Dermis microvascular lymphatic vessel endothelial cell (primary cell): ENCODE data around the gene INSL3. TPM values are rescaled to one million over a fixed set of nuclear protein-coding genes. Genes with fewer than 3 reads are reported as not detected.
A peak's percentile ranks its signal among the peaks of the same experiment; 100 is the strongest.
"Not testable (repeated sequence)": the region's sequence is repeated elsewhere in the genome, so short reads cannot be mapped to it uniquely, and the experiment has no call there.

Source experiments
- DNase-seq, 2 donors: peaks; one replicate each; pipeline versions ENCODE4 v3.0.0 to v3.0.0-alpha.2; 2010; ENCODE audit warnings: low read depth in 2 of 2
- total RNA-seq: library from RNA; depleted of rRNA; stranded (reverse); fragments of >200 nt; gene quantifications from 2 replicates; pipeline ENCODE4 v1.2.1, GENCODE V29; 2014

The INSL3 gene
- total RNA-seq, 1 donor from 2014 or later = not detected

- no peak for DNase-seq
Observed at GRCh38 chr19:17817668-17818363, 3.5 kb downstream of the INSL3 start.

- DNase-seq = no peak
Observed at GRCh38 chr19:17812099-17812498, 9.2 kb downstream of the INSL3 start.

GRCh38 chr19:17811681-17812080 is 9.6 kb downstream of the INSL3 start:
- no peak for DNase-seq

GRCh38 chr19:17811103-17811502 is 10.2 kb downstream of the INSL3 start:
- DNase-seq = no peak

DNA sequence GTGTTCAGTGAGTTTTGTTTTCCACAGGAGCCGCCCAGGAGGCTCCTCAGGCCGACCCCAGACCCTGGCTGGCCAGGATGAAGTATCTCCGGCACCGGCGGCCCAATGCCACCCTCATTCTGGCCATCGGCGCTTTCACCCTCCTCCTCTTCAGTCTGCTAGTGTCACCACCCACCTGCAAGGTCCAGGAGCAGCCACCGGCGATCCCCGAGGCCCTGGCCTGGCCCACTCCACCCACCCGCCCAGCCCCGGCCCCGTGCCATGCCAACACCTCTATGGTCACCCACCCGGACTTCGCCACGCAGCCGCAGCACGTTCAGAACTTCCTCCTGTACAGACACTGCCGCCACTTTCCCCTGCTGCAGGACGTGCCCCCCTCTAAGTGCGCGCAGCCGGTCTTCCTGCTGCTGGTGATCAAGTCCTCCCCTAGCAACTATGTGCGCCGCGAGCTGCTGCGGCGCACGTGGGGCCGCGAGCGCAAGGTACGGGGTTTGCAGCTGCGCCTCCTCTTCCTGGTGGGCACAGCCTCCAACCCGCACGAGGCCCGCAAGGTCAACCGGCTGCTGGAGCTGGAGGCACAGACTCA is 13.5 kb downstream of the INSL3 start:
- DNase-seq = no peak

GRCh38 chr19:17806945-17807344 is 14.4 kb downstream of the INSL3 start:
- DNase-seq = no peak

DNA sequence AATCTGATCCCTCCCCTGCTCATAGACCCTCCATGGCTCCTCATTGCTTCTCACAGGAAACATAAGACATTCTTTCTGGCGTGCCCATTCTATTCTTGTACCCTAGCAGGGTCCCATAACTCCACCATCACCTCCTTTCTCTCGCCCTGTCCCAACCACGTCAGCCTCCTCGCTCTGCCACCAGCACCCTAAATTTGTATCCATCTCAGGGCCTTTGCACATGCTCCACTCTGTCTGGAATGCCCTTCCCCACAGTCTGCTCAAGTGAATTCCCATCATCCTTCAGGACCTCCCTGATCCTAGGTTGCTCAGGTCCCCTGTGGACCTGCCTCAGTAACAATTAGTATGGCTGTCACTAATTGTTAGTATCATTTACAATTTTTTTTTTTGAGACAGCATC is 15.9 kb downstream of the INSL3 start:
- no peak for DNase-seq

GRCh38 chr19:17803264-17803896 is 17.9 kb downstream of the INSL3 start:
- no peak for DNase-seq

DNA sequence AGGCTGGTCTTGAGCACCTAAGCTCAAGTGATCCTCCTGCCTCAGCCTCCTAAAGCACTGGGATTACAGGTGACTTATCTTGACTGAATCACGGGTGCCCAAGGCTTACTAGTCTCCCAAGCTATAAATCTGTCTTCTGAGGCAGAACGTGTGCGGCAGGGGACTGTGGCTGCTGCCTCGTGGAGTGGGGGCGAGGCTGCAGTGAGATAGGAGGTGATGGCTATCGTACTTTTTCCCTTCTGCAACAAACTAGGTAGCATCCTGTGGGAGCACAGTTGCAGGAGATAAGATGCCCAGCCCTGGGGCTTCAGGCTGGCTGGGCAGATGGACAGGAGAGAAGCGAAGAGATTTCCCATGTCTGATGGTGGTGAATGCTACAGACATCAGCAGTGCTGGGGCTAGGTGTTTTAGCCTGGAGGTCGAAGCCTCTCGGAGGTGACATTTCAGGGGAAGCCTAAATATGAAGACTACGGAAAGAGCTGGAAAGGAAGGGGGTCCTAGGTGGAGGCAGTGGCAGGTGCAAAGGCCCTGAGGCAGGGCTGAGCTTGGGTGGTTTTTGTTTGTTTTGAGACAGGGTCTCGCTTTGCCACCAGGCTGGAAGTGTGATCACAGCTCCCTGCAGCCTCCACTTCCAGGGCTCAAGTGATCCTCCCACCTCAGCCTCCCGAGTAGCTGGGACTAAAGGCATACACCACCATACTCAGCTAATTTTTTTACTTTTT is 19.0 kb downstream of the INSL3 start:
- DNase-seq = no peak

DNA sequence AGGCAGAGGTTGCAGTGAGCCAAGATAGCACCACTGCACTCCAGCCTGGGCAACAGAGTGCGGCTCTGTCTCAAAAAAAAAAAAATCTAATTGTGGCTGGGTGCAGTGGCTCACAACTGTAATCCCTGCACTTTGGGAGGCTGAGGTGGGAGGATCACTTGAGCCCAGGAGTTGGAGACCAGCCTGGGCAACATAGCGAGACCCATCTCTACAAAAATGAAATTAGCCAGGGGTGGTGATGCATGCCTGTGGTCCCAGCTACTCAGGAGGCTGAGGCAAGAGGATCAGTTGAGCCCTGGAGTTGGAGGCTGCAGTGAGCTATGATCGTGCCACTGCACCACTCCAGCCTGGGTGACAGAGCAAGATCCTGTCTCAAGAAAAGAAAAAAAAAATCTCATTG is 22.7 kb downstream of the INSL3 start:
- not testable (repeated sequence) for DNase-seq

- no peak for DNase-seq
Observed at GRCh38 chr19:17797424-17798201, 23.7 kb downstream of the INSL3 start.

DNA sequence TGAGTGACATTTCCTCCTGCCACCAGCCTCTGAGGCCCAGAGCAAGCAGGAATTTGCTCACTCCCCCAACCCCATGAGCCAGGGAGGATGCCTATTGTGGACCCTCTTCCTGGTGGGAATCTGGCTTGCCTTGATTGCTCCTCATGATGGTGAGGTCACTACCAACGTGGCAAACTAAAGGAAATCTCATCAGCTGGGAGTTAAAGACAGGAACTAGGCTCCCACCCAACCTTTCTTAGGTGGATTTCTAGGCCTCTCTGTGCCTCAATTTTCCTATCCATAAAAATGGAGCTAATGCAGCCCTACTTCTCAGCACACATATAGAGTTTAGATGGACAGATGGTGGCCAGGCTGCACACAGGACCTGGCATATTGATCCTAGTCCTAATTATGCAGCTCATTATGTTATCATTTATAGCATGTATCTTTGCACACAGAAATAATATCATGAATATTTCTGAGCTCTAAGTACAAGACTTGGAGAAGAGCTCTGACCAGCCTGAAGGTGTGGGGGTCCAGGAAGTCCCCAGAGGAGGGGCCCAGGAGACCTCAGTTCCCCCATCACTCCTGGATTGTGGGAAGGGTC is 24.4 kb downstream of the INSL3 start:
- no peak for DNase-seq

DNA sequence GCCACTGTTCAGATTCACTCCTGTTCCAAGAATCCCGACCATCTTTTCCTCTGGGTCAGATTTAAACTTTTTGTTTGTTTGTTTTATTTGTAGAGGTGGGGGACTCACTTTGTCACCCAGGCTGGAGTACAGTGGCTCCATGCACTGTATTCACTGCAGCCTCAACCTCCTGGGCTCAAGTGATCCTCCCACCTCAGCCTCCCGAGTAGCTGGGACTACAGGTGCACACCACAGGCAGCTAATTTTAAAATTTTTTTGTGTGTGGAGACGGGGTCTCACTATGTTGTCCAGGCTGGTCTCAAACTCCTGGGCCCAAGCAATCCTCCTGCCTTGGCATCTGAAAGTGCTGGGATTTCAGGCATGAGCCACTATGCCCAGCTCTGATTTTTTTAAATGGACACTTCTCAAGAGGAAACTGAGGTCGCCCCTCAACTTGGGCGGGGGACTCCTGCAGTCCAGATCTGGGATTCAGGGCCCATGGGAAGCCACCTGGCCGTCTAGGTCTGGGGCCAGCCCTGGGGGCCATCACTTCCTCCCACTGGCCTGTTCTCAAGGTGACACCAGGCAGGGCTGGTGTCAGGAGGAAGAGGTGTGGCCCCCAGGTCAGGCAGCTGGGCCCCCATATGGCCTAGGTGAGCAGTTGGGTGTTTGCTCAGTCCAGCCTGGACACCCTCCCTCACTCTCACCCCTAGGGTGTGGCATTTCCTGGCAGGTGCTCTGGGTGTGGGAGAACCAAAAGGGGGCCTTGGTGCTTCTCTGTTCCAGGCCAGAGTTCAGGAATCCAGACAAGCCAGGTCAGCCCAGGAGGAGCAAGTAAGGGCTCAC is 25.1 kb downstream of the INSL3 start:
- DNase-seq = no peak

DNA sequence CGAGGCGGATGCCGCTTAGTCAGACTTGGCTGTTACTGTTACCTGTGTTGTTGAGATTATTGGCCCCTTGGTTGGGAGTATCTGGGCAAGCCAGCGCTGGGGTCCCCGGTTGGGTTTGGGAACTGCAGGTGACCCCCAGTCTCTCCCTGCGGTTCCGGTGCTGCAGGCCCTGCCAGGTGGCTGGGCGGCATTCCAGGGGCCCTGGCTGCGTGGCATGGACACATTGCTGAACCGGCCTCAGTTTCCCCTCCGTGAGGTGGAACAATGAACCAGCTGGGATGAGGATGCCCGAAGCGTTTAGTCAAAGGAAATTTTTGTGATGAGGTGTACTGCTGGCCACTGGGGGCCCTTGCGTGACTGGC is 25.8 kb downstream of the INSL3 start:
- no peak for DNase-seq

DNA sequence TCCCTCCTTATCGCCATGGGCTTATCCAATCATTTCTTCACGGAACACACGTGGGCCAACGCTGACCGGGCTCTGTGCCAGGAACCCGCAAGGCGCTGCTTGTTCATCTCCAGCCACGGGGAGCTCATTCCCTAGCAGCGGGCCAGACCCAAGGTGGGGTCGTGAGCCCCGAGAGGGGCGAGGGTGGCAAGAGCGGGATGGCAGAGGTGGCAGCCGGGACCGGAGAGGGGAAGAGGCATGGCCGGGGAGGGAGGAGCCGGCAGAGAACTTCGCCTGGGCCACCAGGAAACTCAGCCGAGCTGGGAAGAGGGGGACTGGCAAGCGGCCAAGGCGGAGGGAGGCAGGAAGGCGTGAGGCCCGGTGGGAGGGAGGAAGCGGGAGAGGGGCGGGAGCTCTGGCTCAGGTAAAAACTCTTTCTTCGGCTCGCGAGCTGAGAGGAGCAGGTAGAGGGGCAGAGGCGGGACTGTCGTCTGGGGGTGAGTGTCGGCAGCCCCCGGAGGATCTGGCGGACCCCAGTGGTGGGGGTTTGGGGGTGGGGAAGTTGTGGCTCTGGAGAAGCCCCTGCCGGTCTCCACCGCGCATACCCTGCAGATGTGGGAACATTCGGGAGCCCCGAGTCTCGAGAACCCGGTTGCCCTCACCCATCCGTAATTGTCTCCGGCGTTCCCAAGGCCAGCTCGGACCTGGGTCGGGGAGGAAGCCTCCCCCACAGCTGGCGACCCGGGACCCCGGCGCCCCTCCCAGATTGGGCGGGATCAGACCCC is 26.4 kb downstream of the INSL3 start, which contains the start of gene B3GNT3:
TSS of gene B3GNT3 (plus strand) at position 408 of the 764 bp plus-strand sequence. CDS start 12,670 bp downstream, outside the sequence.
- DNase-seq = peak in 1 of 2 donors; percentile 21

- no peak for DNase-seq
Observed at GRCh38 chr19:17794412-17794730, 26.9 kb downstream of the INSL3 start.

- DNase-seq = no peak
Observed at GRCh38 chr19:17790059-17790780, 31.1 kb downstream of the INSL3 start.

- DNase-seq = no peak
Observed at GRCh38 chr19:17788632-17789031, 32.7 kb downstream of the INSL3 start.
